Measurements from ENCODE around the gene EOMES. TPM values are rescaled to one million over a fixed set of nuclear protein-coding genes. Genes with fewer than 3 reads are reported as not detected.

EOMES gene
- total RNA-seq, 1 donor from 2014 or later: 0.98 TPM

Other genes with a start within 250 kb of the EOMES start
- gene SLC4A7, start 237.9 kb downstream of the EOMES start, total RNA-seq: 52.2 TPM

Measured in sciatic nerve (tissue), 1 donor.